ENCODE measurements around the gene AXDND1. TPM values are rescaled to one million over a fixed set of nuclear protein-coding genes. Genes with fewer than 3 reads are reported as not detected.

The AXDND1 gene, protein sequence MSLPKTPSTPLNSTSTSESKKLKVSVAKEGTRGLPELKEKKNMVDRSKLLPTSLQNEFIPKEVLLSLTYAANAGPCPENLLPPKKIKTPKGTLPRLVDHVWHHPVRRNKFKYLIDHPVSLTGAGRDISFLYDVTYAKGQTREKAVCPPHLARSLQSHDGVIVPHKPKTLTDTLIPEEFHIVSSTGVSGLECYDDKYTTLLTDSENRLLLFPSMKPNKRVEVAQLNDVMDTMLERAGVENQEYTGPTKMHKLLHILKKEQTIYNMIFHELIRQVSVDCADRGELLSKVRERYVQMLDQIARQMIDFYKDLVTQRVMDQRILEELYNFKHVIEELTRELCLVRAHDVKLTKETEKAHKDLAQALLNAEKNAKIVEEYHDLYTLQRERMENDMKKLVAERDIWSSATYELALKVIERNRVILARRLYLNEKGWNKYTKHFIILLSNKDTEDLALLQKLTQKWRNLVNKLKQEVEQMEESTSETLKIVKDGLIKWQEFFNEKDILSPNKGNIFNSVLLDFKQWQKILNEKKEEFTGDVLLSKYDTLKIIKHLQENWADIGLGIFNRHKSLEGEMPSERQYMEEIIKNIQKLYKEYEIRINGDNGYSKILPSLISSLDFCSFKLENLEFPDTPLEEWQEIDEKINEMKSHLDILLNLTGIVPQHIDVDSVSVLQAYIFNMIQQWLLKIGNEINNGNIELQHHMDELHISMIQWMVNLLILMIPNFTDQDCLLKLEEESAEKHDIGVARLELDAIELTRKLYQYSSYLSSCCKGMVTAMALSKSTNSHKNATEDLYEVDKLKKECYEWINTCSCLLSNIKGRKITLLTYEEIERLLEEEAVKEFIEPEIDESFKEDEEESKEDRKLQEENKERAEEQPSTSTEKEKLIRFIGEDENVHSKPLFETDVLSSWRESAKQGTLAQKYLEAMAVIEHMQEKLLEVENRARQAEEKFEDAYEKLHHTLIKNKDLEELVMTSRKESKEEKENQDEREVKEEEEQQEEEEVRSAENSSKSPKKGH
- total RNA-seq (1 to 10 TPM in 1 of 5 donors, under 1 TPM in 2, not detected in 2; 0.19 to 1.5 (median 0.77) TPM), total RNA-seq (0.11 to 1.7 (median 0.47) reads per million in 29 experiments)
- 2.0 TPM for total RNA-seq (2013)

GRCh38 chr1:179365342-179366092 lies at the start of gene AXDND1:
TSS of gene AXDND1 (plus strand) at chr1:179365971. CDS start at chr1:179366510, 539 bp downstream.
- peak within 1 kb of the TSS; percentile 77 to 83 for H3K4me3 ChIP-seq (ENCODE audit: control insufficient read depth in 1 of 2, extremely low read depth in 1 of 2, low read length in 1 of 2)
- H3K27ac ChIP-seq (ENCODE audit: low read length) = peak within 1 kb of the TSS; percentile 97
- ChIA-PET POLR2A (interaction anchor here (0.6 to 1.8 kb wide), 9 partner anchors 8 to 589 kb away, joined by 3 to 17 read pairs (median 3); partner anchors contain the start of genes CEP350 (in 1 of the 2), SOAT1 (in 1 of the 2) and TOR1AIP1 (in 1 of the 2)), CTCF (interaction anchor here (0.5 to 1.8 kb wide), 9 partner anchors 71 to 639 kb away, joined by 3 to 10 read pairs (median 4); partner anchors contain the start of genes SOAT1 (in 1 of the 2) and TOR3A (in 1 of the 2))
- DNase-seq = peak; percentile 81 to 96 (median 92)
- Mint-ChIP-seq H3K27me3 (no peaks in the 10 kb centered on the region), H3K27ac (peak within 1 kb of the TSS; percentile 100), H3K9me3 (no peaks in the 10 kb centered on the region), H3K36me3 (no peaks in the 10 kb centered on the region), H3K4me3 (peak within 1 kb of the TSS; percentile 89 to 98 (median 97)), H3K4me1 (peaks cover 6 to 15% (median 13%) of the 10 kb centered on the region in 3 donors)
- H3K4me1 ChIP-seq (ENCODE audit: control insufficient read depth in 1 of 2, extremely low read depth in 1 of 2, insufficient read depth in 2 of 2, low read length in 2 of 2) = peaks cover 0 to 16% of the 10 kb centered on the region in 2 experiments
- H3K27me3 ChIP-seq (replicated peaks in 1 of 2; ENCODE audit: control insufficient read depth in 2 of 2, extremely low read depth in 1 of 2, insufficient read depth in 2 of 2, low read length in 1 of 2) = no peaks in the 10 kb centered on the region
- H3K36me3 ChIP-seq (ENCODE audit: control insufficient read depth in 2 of 2, extremely low read depth in 1 of 2, insufficient read depth in 1 of 2, low read length in 1 of 2) = no peaks in the 10 kb centered on the region
- WGBS (ENCODE audit: insufficient coverage) = 2% methylated on average over 36 of the region's 43 CpGs
- no peaks in the 10 kb centered on the region for H3K9me3 ChIP-seq
- ATAC-seq (replicated peaks in 1 of 4) = peak; percentile 91 to 96 (median 96)

DNA sequence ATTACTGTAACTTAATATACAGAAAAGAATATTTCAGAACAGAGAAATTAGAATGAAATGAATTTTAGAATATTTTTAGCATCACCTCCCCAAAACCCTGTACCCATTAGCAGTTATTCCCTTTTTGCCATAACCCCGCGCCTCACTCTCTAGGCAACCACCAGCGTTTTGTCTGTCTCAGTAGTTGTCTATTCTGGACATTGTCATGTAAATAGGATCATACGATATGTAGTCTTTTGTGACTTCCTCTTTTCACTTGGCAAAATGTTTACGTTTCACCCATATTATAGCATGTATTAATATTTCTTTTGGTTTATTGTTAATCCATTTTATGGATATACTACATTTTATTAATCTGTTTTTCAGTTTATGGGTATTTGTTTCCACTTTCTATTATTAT lies 47.3 kb upstream of the AXDND1 start:
- H3K36me3 ChIP-seq (ENCODE audit: control insufficient read depth in 2 of 2, extremely low read depth in 1 of 2, insufficient read depth in 1 of 2, low read length in 1 of 2) = peaks cover 0 to 8% of the 10 kb centered on the region in 2 donors
- Mint-ChIP-seq H3K9me3 (no peaks in the 10 kb centered on the region), H3K27ac (no peak overlapping the region), H3K4me3 (no peak overlapping the region), H3K4me1 (peaks cover 45 to 49% (median 47%) of the 10 kb centered on the region in 3 donors), H3K36me3 (peaks cover 47% of the 10 kb centered on the region), H3K27me3 (no peaks in the 10 kb centered on the region)
- POLR2A ChIA-PET = interaction anchor here in 1 of 2 donors (0.6 kb wide), 1 partner anchor 7 kb away, joined by 3 read pairs; no protein-coding TSS in a partner anchor
- H3K4me1 ChIP-seq (ENCODE audit: control insufficient read depth in 1 of 2, extremely low read depth in 1 of 2, insufficient read depth in 2 of 2, low read length in 2 of 2) = peaks cover 0 to 2% of the 10 kb centered on the region in 2 experiments
- no CpG with 5 or more reads among the region's 5 CpGs for WGBS (ENCODE audit: insufficient coverage)
- DNase-seq (no peak), ATAC-seq (replicated peaks in 1 of 4) (no peak)
- no peaks in the 10 kb centered on the region for H3K27me3 ChIP-seq (replicated peaks in 1 of 2; ENCODE audit: control insufficient read depth in 2 of 2, extremely low read depth in 1 of 2, insufficient read depth in 2 of 2, low read length in 1 of 2)
- CTCF ChIA-PET = no interaction called here
- H3K4me3 ChIP-seq (ENCODE audit: control insufficient read depth in 1 of 2, extremely low read depth in 1 of 2, low read length in 1 of 2) = no peak overlapping the region
- H3K27ac ChIP-seq (ENCODE audit: low read length) = no peak overlapping the region
- no peaks in the 10 kb centered on the region for H3K9me3 ChIP-seq

DNA sequence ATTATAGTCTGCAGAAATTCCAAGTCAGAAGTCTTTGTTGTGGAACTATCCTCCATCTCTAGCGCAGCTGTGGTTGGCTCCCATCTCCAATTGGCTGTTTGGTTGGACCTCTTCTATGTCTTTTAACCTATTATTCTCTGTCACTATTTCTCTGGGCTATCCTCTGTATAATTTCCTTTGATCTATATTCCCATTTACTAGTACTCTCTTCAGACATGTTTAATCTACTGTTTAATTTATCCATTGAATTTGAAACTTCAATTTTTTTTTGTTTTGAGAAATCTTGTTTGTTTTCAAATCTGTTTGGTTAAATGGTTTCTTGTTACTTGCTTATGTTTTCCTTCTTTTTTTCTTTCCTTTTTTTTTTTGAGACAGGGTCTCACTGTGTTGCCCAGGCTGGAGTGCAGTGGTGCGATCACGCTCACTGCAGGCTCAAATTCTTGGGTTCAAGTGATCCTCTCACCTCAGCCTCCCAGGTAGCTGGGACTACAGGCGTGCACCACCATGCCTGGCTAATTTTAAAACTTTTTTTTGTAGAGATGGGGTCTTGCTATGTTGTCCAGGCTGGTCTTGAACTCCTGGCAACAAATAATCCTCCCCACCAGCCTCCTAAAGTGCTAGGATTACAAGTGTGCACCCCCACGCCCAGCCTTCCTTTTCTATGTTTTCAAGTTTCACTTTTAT lies 44.1 kb upstream of the AXDND1 start:
- peaks cover 58% of the 10 kb centered on the region for H3K36me3 Mint-ChIP-seq
- no peak overlapping the region for H3K27ac ChIP-seq (ENCODE audit: low read length)
- POLR2A ChIA-PET = interaction anchor here in 1 of 2 donors (1.0 kb wide), 1 partner anchor 27 kb away, joined by 3 read pairs; no protein-coding TSS in a partner anchor
- peaks cover 0 to 24% of the 10 kb centered on the region in 2 donors for H3K36me3 ChIP-seq (ENCODE audit: control insufficient read depth in 2 of 2, extremely low read depth in 1 of 2, insufficient read depth in 1 of 2, low read length in 1 of 2)
- H3K9me3 ChIP-seq = no peaks in the 10 kb centered on the region
- ATAC-seq (replicated peaks in 1 of 4) (no peak), DNase-seq (no peak)
- H3K27me3 ChIP-seq (replicated peaks in 1 of 2; ENCODE audit: control insufficient read depth in 2 of 2, extremely low read depth in 1 of 2, insufficient read depth in 2 of 2, low read length in 1 of 2) = no peaks in the 10 kb centered on the region
- H3K9me3 Mint-ChIP-seq = no peaks in the 10 kb centered on the region
- H3K27me3 Mint-ChIP-seq = no peaks in the 10 kb centered on the region
- no peak overlapping the region for H3K4me3 Mint-ChIP-seq
- no peak overlapping the region for H3K4me3 ChIP-seq (ENCODE audit: control insufficient read depth in 1 of 2, extremely low read depth in 1 of 2, low read length in 1 of 2)
- H3K4me1 ChIP-seq (ENCODE audit: control insufficient read depth in 1 of 2, extremely low read depth in 1 of 2, insufficient read depth in 2 of 2, low read length in 2 of 2) = peaks cover 0 to 2% of the 10 kb centered on the region in 2 experiments
- peak overlapping the region in 1 of 2 donors; percentile 4 for H3K27ac Mint-ChIP-seq
- H3K4me1 Mint-ChIP-seq = peaks cover 29 to 37% (median 34%) of the 10 kb centered on the region in 3 donors
- CTCF ChIA-PET = no interaction called here
- 100% methylated on average over 1 of the region's 5 CpGs for WGBS (ENCODE audit: insufficient coverage)

DNA sequence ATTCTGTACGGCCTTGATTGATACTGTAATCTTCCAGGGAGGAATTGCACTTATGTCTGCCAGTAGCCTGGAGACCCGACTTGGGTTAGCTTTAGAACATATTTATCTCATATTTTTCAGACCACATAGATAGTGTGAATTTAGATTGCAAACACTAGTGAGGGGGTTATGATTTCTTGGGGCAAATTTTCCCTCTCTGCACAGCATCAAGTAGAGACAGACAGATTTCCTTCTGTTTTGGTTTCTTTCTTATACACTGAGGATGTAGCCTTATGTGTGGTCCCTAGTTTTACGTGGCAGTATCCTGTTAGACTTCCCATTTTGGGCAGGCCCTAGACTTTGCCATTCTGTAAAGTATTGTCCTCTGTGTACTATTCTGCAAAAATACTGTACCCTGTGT lies 43.2 kb upstream of the AXDND1 start:
- peaks cover 0 to 2% of the 10 kb centered on the region in 2 experiments for H3K4me1 ChIP-seq (ENCODE audit: control insufficient read depth in 1 of 2, extremely low read depth in 1 of 2, insufficient read depth in 2 of 2, low read length in 2 of 2)
- Mint-ChIP-seq H3K9me3 (no peaks in the 10 kb centered on the region), H3K36me3 (peaks cover 64% of the 10 kb centered on the region), H3K4me3 (no peak overlapping the region), H3K27me3 (no peaks in the 10 kb centered on the region), H3K27ac (no peak overlapping the region), H3K4me1 (peaks cover 29 to 35% (median 33%) of the 10 kb centered on the region in 3 donors)
- ChIA-PET CTCF (no interaction called here), POLR2A (interaction anchor here (0.6 to 1.0 kb wide), 2 partner anchors 10 to 28 kb away, joined by 3 to 6 read pairs; no protein-coding TSS in a partner anchor)
- H3K9me3 ChIP-seq = no peaks in the 10 kb centered on the region
- no peak overlapping the region for H3K4me3 ChIP-seq (ENCODE audit: control insufficient read depth in 1 of 2, extremely low read depth in 1 of 2, low read length in 1 of 2)
- no CpG with 5 or more reads among the region's 3 CpGs for WGBS (ENCODE audit: insufficient coverage)
- H3K36me3 ChIP-seq (ENCODE audit: control insufficient read depth in 2 of 2, extremely low read depth in 1 of 2, insufficient read depth in 1 of 2, low read length in 1 of 2) = peaks cover 0 to 31% of the 10 kb centered on the region in 2 donors
- DNase-seq = no peak
- ATAC-seq (replicated peaks in 1 of 4) = no peak
- no peak overlapping the region for H3K27ac ChIP-seq (ENCODE audit: low read length)
- no peaks in the 10 kb centered on the region for H3K27me3 ChIP-seq (replicated peaks in 1 of 2; ENCODE audit: control insufficient read depth in 2 of 2, extremely low read depth in 1 of 2, insufficient read depth in 2 of 2, low read length in 1 of 2)

DNA sequence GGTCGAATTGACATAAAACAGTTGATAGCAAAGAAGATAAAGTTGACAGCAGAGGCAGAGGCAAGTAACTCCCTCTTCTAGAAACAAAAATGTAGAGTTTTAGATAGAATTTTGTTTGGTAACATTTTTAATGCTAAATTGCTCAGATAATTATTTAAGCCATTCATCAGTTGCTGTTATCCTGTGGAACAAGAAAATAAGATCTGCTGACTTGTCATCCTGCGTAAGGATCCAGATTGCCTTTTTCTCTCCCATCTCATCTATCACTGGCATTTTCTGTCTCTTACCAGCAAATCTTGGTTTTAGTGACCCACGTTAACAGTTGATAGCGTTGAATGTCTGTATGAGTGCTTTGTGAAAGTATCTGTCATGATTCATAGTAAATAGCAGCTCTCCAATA lies 42.3 kb upstream of the AXDND1 start:
- H3K9me3 ChIP-seq = no peaks in the 10 kb centered on the region
- Mint-ChIP-seq H3K27me3 (no peaks in the 10 kb centered on the region), H3K9me3 (no peaks in the 10 kb centered on the region), H3K27ac (no peak overlapping the region), H3K4me1 (peaks cover 26 to 30% (median 29%) of the 10 kb centered on the region in 3 donors), H3K4me3 (no peak overlapping the region), H3K36me3 (peaks cover 64% of the 10 kb centered on the region)
- no peak for ATAC-seq (replicated peaks in 1 of 4)
- no peak overlapping the region for H3K4me3 ChIP-seq (ENCODE audit: control insufficient read depth in 1 of 2, extremely low read depth in 1 of 2, low read length in 1 of 2)
- POLR2A ChIA-PET = interaction anchor here (0.5 to 0.6 kb wide), 2 partner anchors 9 to 45 kb away, joined by 3 to 6 read pairs; no protein-coding TSS in a partner anchor
- no peak for DNase-seq
- H3K4me1 ChIP-seq (ENCODE audit: control insufficient read depth in 1 of 2, extremely low read depth in 1 of 2, insufficient read depth in 2 of 2, low read length in 2 of 2) = no peaks in the 10 kb centered on the region
- WGBS (ENCODE audit: insufficient coverage) = no CpG with 5 or more reads among the region's 4 CpGs
- H3K36me3 ChIP-seq (ENCODE audit: control insufficient read depth in 2 of 2, extremely low read depth in 1 of 2, insufficient read depth in 1 of 2, low read length in 1 of 2) = peaks cover 0 to 33% of the 10 kb centered on the region in 2 donors
- no peak overlapping the region for H3K27ac ChIP-seq (ENCODE audit: low read length)
- CTCF ChIA-PET = no interaction called here
- H3K27me3 ChIP-seq (replicated peaks in 1 of 2; ENCODE audit: control insufficient read depth in 2 of 2, extremely low read depth in 1 of 2, insufficient read depth in 2 of 2, low read length in 1 of 2) = no peaks in the 10 kb centered on the region
